ENCODE data around the gene TEX48. TPM values are rescaled to one million over a fixed set of nuclear protein-coding genes. Genes with fewer than 3 reads are reported as not detected.

TEX48 gene
- total RNA-seq, 1 donor from 2014 or later: not detected

GRCh38 chr9:114638404-114638803 is 43.6 kb downstream of the TEX48 start:
- TF ChIP-seq, protein P1, sequence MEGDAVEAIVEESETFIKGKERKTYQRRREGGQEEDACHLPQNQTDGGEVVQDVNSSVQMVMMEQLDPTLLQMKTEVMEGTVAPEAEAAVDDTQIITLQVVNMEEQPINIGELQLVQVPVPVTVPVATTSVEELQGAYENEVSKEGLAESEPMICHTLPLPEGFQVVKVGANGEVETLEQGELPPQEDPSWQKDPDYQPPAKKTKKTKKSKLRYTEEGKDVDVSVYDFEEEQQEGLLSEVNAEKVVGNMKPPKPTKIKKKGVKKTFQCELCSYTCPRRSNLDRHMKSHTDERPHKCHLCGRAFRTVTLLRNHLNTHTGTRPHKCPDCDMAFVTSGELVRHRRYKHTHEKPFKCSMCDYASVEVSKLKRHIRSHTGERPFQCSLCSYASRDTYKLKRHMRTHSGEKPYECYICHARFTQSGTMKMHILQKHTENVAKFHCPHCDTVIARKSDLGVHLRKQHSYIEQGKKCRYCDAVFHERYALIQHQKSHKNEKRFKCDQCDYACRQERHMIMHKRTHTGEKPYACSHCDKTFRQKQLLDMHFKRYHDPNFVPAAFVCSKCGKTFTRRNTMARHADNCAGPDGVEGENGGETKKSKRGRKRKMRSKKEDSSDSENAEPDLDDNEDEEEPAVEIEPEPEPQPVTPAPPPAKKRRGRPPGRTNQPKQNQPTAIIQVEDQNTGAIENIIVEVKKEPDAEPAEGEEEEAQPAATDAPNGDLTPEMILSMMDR (IDR thresholded peaks at IDR 0.05): no peak
- peaks cover 38% of the 10 kb centered on the region for H3K36me3 Mint-ChIP-seq (ENCODE audit: low read depth)

DNA sequence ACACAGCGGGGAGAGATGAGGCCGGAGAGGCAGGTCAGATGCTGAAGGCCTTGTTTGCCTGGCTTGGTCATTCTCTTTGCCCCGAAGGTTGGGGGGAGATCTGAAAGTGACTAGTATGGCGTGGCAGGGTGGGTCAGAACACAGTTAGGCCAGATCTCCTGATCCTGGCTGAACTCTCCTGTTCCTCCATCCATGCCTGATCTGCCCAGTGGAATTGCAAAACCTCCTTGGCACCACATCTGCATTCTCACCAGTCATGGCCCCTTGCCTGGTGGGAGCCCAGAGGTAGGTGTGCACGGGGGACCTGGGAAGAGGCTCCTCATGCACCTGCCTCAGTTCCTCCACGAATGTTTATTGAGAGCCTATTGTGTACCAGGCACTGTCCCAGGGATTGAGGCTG is 47.6 kb downstream of the TEX48 start:
- H3K27me3 Mint-ChIP-seq (ENCODE audit: low read depth): no peaks in the 10 kb centered on the region
- peaks cover 50% of the 10 kb centered on the region for H3K36me3 Mint-ChIP-seq (ENCODE audit: low read depth)
- H3K9me3 Mint-ChIP-seq (ENCODE audit: low read depth): no peaks in the 10 kb centered on the region
- no peak overlapping the region for H3K4me3 Mint-ChIP-seq (ENCODE audit: unreplicated experiment)
- TF ChIP-seq, protein P1 (IDR thresholded peaks at IDR 0.05): no peak
- H3K27ac Mint-ChIP-seq (ENCODE audit: unreplicated experiment): no peak overlapping the region
- no peaks in the 10 kb centered on the region for H3K4me1 Mint-ChIP-seq (ENCODE audit: low read depth)
- DNase-seq (ENCODE audit: low spot score): no peak

More at GRCh38 chr9:114638404-114638803, 43.6 kb downstream of the TEX48 start:
- no peak overlapping the region for H3K4me3 Mint-ChIP-seq (ENCODE audit: unreplicated experiment)
- DNase-seq (ENCODE audit: low spot score): no peak
- no peaks in the 10 kb centered on the region for H3K9me3 Mint-ChIP-seq (ENCODE audit: low read depth)
- no peaks in the 10 kb centered on the region for H3K4me1 Mint-ChIP-seq (ENCODE audit: low read depth)
- H3K27ac Mint-ChIP-seq (ENCODE audit: unreplicated experiment): no peak overlapping the region
- no peaks in the 10 kb centered on the region for H3K27me3 Mint-ChIP-seq (ENCODE audit: low read depth)

DNA sequence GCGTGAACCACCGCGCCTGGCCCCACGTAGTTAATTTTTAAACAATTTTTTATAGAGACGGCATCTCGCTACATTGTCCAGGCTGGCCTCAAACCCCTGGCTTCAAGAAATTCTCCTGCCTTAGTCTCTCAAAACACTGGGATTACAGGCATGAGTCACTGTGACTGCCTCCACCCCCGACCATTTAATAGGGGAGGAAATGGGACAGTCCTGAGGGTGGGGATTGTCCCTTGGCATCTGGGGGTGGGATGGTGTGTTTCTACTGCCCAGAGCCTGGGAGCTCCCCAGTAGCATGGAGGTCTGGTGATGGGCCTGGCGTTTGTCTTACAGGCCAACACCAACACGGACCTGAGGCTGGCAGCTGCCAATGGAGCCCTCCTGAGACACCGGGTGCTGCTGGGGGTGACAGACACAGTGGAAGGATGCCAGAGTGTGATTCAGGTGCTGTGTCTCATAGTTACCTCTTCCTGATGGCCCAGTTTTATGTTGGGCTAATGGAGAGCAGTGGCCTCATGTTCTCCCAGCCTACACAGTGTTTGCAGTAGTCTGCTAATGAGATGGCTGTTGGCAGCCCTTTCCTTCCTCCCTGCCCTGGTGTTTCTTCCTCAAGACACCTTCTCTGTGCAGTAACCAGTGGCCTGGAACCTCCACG is 48.4 kb downstream of the TEX48 start:
- TF ChIP-seq, protein P1 (IDR thresholded peaks at IDR 0.05): no peak
- H3K36me3 Mint-ChIP-seq (ENCODE audit: low read depth): peaks cover 50% of the 10 kb centered on the region
- no peaks in the 10 kb centered on the region for H3K4me1 Mint-ChIP-seq (ENCODE audit: low read depth)
- no peaks in the 10 kb centered on the region for H3K9me3 Mint-ChIP-seq (ENCODE audit: low read depth)
- no peak overlapping the region for H3K27ac Mint-ChIP-seq (ENCODE audit: unreplicated experiment)
- DNase-seq (ENCODE audit: low spot score): no peak
- no peak overlapping the region for H3K4me3 Mint-ChIP-seq (ENCODE audit: unreplicated experiment)
- no peaks in the 10 kb centered on the region for H3K27me3 Mint-ChIP-seq (ENCODE audit: low read depth)

- Mint-ChIP-seq H3K4me3 (ENCODE audit: unreplicated experiment) (no peak overlapping the region), H3K9me3 (ENCODE audit: low read depth) (no peaks in the 10 kb centered on the region), H3K4me1 (ENCODE audit: low read depth) (no peaks in the 10 kb centered on the region), H3K27me3 (ENCODE audit: low read depth) (no peaks in the 10 kb centered on the region), H3K36me3 (ENCODE audit: low read depth) (peaks cover 44% of the 10 kb centered on the region), H3K27ac (ENCODE audit: unreplicated experiment) (no peak overlapping the region)
- DNase-seq (ENCODE audit: low spot score): no peak
- TF ChIP-seq, protein P1 (IDR thresholded peaks at IDR 0.05): no peak
These were observed 50.8 kb downstream of the TEX48 start for GRCh38 chr9:114631166-114631565.

DNA sequence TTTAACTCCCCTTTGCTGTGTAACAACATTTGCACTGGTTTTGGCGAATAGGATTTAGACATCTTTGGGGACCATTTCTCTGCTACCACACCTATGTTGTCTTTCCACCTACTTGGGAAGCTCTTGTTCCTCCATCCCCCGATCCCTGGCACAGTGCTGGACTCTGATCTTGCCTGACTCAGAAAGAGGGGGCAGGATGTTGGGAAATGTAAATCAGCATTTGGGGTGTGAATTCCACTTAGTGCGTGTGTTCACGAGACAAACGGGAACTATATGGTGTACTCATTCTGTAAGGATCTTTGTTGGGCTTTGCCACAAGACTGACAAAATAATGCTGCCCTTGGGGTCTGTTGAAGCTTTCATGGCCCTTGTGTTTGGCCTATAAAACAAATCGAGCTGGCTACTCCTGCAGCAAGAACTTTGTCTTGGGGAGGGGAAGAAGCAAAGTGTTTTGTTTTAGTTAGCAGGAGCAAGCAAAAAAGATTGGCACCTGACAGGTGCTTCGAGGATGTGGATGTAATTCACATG is 52.4 kb downstream of the TEX48 start:
- Mint-ChIP-seq H3K4me3 (ENCODE audit: unreplicated experiment) (no peak overlapping the region), H3K36me3 (ENCODE audit: low read depth) (peaks cover 38% of the 10 kb centered on the region), H3K27me3 (ENCODE audit: low read depth) (no peaks in the 10 kb centered on the region), H3K27ac (ENCODE audit: unreplicated experiment) (no peak overlapping the region), H3K9me3 (ENCODE audit: low read depth) (no peaks in the 10 kb centered on the region), H3K4me1 (ENCODE audit: low read depth) (peaks cover 3% of the 10 kb centered on the region)
- TF ChIP-seq, protein P1 (IDR thresholded peaks at IDR 0.05): no peak
- no peak for DNase-seq (ENCODE audit: low spot score)

Measured in chondrocyte (in vitro differentiated cells).